K562 (cell line): Measurements from ENCODE around the gene SFRP5. TPM values are rescaled to one million over a fixed set of nuclear protein-coding genes. Genes with fewer than 3 reads are reported as not detected.
A peak's percentile ranks its signal among the peaks of the same experiment; 100 is the strongest.

Experiments used
- ARID1B ChIP-seq: fragments of 450-650 bp; IDR thresholded peaks from 2 replicates; pipeline ENCODE4 v1.6.1; 2016; ENCODE audit warnings: antibody characterized with exemption, mild to moderate bottlenecking, inconsistent platforms
- BRF1 ChIP-seq: IDR thresholded peaks from 3 replicates; pipeline ENCODE4 v1.6.1; 2011; ENCODE audit warnings: borderline replicate concordance, mild to moderate bottlenecking; ENCODE audit not compliant: insufficient read length; ENCODE audit errors: extremely low read depth
- CBFA2T2 ChIP-seq: fragments of 450-650 bp; conservative IDR thresholded peaks from 2 replicates; pipeline ENCODE4 v1.6.1; 2017; ENCODE audit warnings: mild to moderate bottlenecking
- CBX3 ChIP-seq, 2 experiments: IDR thresholded peaks; 1 replicate in 1 of 2; 2 replicates in 1 of 2; pipeline ENCODE4 v1.6.1; 2012; ENCODE audit warnings: inconsistent platforms in 2 of 2, low read length in 2 of 2, borderline replicate concordance in 1 of 2, control low read depth in 1 of 2
- CEBPB ChIP-seq: fragments of 450-650 bp; IDR thresholded peaks from 2 replicates; pipeline ENCODE4 v1.6.1; 2016; ENCODE audit warnings: missing genetic modification characterization, missing compliant biosample characterization
- ELF1 ChIP-seq: fragments of 200-800 bp; sonication (Bioruptor generic); IDR thresholded peaks from 2 replicates; pipeline ENCODE4 v1.6.1; 2016; ENCODE audit warnings: missing genetic modification characterization, missing compliant biosample characterization
- EP300 ChIP-seq: IDR thresholded peaks from 2 replicates; pipeline ENCODE4 v1.6.1; 2012; ENCODE audit warnings: low read length, improper control_type of control experiment
- ESRRA ChIP-seq: fragments of 450-650 bp; IDR thresholded peaks from 2 replicates; pipeline ENCODE4 v1.6.1; 2014; ENCODE audit warnings: low read depth, mild to moderate bottlenecking, moderate library complexity, borderline replicate concordance
- HEY1 ChIP-seq: fragments of 250-450 bp; sonication (Bioruptor Pico); IDR thresholded peaks from 2 replicates; pipeline ENCODE4 v1.5.0; 2020; ENCODE audit warnings: mild to moderate bottlenecking, moderate library complexity, borderline replicate concordance
- HMGN3 ChIP-seq: IDR thresholded peaks from 2 replicates; pipeline ENCODE4 v1.6.1; 2011; ENCODE audit warnings: borderline replicate concordance, low read depth, mild to moderate bottlenecking, mixed read lengths, low read length; ENCODE audit not compliant: insufficient read length; ENCODE audit errors: extremely low read depth
- LEF1 ChIP-seq: fragments of 450-650 bp; IDR thresholded peaks from 2 replicates; pipeline ENCODE4 v1.6.1; 2016; ENCODE audit warnings: mild to moderate bottlenecking
- MAX ChIP-seq: sonication (generic); formaldehyde crosslinking; IDR thresholded peaks from 2 replicates; pipeline ENCODE4 v1.9.0; 2022; ENCODE audit warnings: mild to moderate bottlenecking, missing genetic modification reagents
- MIER1 ChIP-seq: fragments of 450-650 bp; IDR thresholded peaks from 2 replicates; pipeline ENCODE4 v1.6.1; 2016; ENCODE audit warnings: antibody characterized with exemption, mild to moderate bottlenecking, low read depth
- PYGO2 ChIP-seq: fragments of 450-650 bp; IDR thresholded peaks from 2 replicates; pipeline ENCODE4 v1.6.1; 2016; ENCODE audit warnings: mild to moderate bottlenecking, missing genetic modification characterization, moderate library complexity, missing compliant biosample characterization
- TCFL5 ChIP-seq: fragments of 250-450 bp; sonication (Bioruptor Pico); conservative IDR thresholded peaks from 2 replicates; pipeline ENCODE4 v1.6.1; 2021; ENCODE audit warnings: mild to moderate bottlenecking, moderate library complexity, matching md5 sums
- ZC3H8 ChIP-seq: fragments of 450-650 bp; IDR thresholded peaks from 2 replicates; pipeline ENCODE4 v1.6.1; 2017
- ZFX ChIP-seq: sonication (generic); formaldehyde crosslinking; IDR thresholded peaks from 2 replicates; pipeline ENCODE4 v1.8.0; 2022; ENCODE audit warnings: mild to moderate bottlenecking, missing genetic modification reagents, moderate library complexity
- ZMIZ1 ChIP-seq, 2 experiments: fragments of 150-350 bp in 1 of 2; IDR thresholded peaks; 2 replicates each; pipeline ENCODE4 v1.6.1; 2012 to 2016; ENCODE audit warnings: low read depth in 2 of 2, low read length in 2 of 2, mild to moderate bottlenecking in 1 of 2, moderate library complexity in 1 of 2
- ZNF140 ChIP-seq: fragments of 250-450 bp; sonication (Bioruptor Pico); IDR thresholded peaks from 2 replicates; pipeline ENCODE4 v1.8.0; 2021; ENCODE audit warnings: moderate library complexity, mild to moderate bottlenecking, inconsistent platforms
- ZNF583 ChIP-seq: fragments of 250-450 bp; sonication (Bioruptor Pico); IDR thresholded peaks from 2 replicates; pipeline ENCODE4 v1.4.0; 2020
- polyA plus RNA-seq, 8 experiments: library from polyadenylated mRNA; depleted of rRNA in 4 of 8; stranded (reverse) in 5 of 8; unstranded in 3 of 8; fragments of >200 nt; fragmentation: Nextera tagmentation in 2 of 8; fragmentation: Illumina TruSeq in 1 of 8; extraction: Ambion mirVana in 2 of 8; extraction: Trizol in 1 of 8; gene quantifications; 2 replicates each; pipeline versions ENCODE4 v1.2.1 to v1.2.3, GENCODE V29; 2011 to 2014; ENCODE audit warnings: inconsistent platforms in 1 of 8, missing spikeins in 1 of 8
- total RNA-seq, 7 experiments: library from RNA; depleted of rRNA in 6 of 7; stranded (reverse); fragments of >200 nt in 6 of 7; fragmentation: Illumina TruSeq in 2 of 7; extraction: Trizol in 2 of 7; gene quantifications; 2 replicates each; pipeline versions ENCODE4 v1.2.1 to v1.2.3, GENCODE V29; 2011 to 2021; ENCODE audit warnings: low replicate concordance in 1 of 7
- TF ChIP-seq, protein P1 (sequence below): fragments of 450-650 bp; IDR thresholded peaks from 2 replicates; pipeline ENCODE4 v1.6.1; 2018; ENCODE audit not compliant: partially characterized antibody

Gene SFRP5
- total and polyA plus RNA-seq, 9 of the 15 experiments (the other 6 are each of a cell fraction or from before 2014, with no cell fraction given), result 0.07 to 0.29 (median 0.13) TPM; not detected in 3

DNA sequence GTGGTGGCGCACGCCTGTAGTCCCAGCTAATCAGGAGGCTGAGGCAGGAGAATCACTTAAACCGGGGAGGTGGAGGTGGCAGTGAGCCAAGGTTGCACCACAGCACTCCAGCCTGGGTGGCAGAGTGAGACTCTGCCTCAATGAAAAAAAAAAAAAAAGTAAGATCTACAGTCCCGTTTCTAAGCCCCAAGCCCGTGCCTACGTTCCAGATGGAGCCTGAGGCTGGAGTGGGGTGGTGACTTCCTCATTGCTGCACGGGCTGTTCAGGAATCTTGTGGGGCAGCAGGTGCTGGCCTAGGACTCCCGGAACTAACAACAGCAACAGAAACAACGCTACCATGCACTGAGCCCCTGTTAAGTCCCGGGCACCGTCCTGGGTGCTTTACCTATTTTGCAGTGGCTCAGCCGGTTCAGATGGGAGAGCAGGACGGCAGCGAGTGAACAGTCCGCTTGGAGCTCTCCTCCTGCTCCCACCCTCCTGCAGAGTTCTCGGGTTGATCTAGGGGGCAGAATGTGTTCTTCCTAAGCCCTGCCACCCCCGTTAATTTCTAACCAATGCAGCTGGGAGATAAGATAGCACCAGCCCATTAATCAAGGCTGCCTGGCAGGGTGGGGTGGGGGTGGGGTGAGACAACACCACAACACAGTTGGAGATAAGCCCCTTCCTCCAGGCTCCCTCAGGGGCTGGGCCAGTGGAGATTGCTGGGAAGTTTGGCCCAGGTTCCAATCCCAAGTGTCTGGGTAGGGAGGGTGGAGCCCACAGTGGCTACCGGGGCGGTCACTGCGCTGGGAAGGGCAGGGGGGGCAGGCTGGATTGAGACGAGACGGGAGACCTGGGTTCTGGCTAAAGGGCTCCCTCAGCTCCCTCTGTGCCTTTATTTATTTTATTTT is 17.0 kb upstream of the SFRP5 start (continued):
- TF ChIP-seq LEF1 (peak; percentile 95), EP300 (peak; percentile 96), CBX3 (IDR thresholded peaks at IDR 0.05; ENCODE audit: borderline replicate concordance in 1 of 2, low read length in 2 of 2) (no peak), ZNF583 (CRISPR knock-in tag) (no peak), ZMIZ1 (IDR thresholded peaks at IDR 0.05; ENCODE audit: low read depth in 2 of 2, low read length in 2 of 2) (peak in 1 of 2 experiments; percentile 94; a peak in 2 of 4 replicates), CBFA2T2 (peak; percentile 94), ZNF140 (CRISPR knock-in tag) (no peak), PYGO2 (tag) (no peak), ARID1B (peak; percentile 97), MIER1 (no peak), BRF1 (no peak), TCFL5 (CRISPR knock-in tag) (no peak), ZFX (CRISPR knock-in tag) (peak; percentile 19; the same call in 1 of the 2 replicates), ESRRA (no peak; the same call in 1 of the 2 replicates), HMGN3 (peak; percentile 84), ELF1 (tag) (peak; percentile 46), CEBPB (0 out of 2 replicates have a peak, but pooled peaks have one; percentile 41), HEY1 (CRISPR knock-in tag) (no peak), ZC3H8 (no peak), MAX (CRISPR knock-in tag) (no peak)
- TF ChIP-seq, protein P1, sequence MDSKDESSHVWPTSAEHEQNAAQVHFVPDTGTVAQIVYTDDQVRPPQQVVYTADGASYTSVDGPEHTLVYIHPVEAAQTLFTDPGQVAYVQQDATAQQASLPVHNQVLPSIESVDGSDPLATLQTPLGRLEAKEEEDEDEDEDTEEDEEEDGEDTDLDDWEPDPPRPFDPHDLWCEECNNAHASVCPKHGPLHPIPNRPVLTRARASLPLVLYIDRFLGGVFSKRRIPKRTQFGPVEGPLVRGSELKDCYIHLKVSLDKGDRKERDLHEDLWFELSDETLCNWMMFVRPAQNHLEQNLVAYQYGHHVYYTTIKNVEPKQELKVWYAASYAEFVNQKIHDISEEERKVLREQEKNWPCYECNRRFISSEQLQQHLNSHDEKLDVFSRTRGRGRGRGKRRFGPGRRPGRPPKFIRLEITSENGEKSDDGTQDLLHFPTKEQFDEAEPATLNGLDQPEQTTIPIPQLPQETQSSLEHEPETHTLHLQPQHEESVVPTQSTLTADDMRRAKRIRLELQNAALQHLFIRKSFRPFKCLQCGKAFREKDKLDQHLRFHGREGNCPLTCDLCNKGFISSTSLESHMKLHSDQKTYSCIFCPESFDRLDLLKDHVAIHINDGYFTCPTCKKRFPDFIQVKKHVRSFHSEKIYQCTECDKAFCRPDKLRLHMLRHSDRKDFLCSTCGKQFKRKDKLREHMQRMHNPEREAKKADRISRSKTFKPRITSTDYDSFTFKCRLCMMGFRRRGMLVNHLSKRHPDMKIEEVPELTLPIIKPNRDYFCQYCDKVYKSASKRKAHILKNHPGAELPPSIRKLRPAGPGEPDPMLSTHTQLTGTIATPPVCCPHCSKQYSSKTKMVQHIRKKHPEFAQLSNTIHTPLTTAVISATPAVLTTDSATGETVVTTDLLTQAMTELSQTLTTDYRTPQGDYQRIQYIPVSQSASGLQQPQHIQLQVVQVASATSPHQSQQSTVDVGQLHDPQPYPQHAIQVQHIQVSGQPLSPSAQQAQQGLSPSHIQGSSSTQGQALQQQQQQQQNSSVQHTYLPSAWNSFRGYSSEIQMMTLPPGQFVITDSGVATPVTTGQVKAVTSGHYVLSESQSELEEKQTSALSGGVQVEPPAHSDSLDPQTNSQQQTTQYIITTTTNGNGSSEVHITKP, result peak; percentile 52
